Muscle of leg (tissue), 11 donors: Measurements from ENCODE around the gene CPHXL2. TPM values are rescaled to one million over a fixed set of nuclear protein-coding genes. Genes with fewer than 3 reads are reported as not detected.
A peak's percentile ranks its signal among the peaks of the same experiment; 100 is the strongest.

Source experiments
- DNase-seq: peaks from one replicate; pipeline ENCODE4 v3.0.0; 2013
- H3K27ac ChIP-seq: one replicate; pipeline ENCODE4 v1.5.1; 2013; ENCODE audit warnings: mild to moderate bottlenecking, low read length, control low read depth
- H3K27me3 ChIP-seq: one replicate; pipeline ENCODE4 v1.6.1; 2013; ENCODE audit warnings: low read length; ENCODE audit not compliant: control insufficient read depth, insufficient read depth
- H3K36me3 ChIP-seq: one replicate; pipeline ENCODE4 v1.6.1; 2013; ENCODE audit warnings: low read length; ENCODE audit not compliant: control insufficient read depth, insufficient read depth
- H3K4me1 ChIP-seq: one replicate; pipeline ENCODE4 v1.6.1; 2013; ENCODE audit warnings: low read length; ENCODE audit not compliant: control insufficient read depth, insufficient read depth
- H3K4me3 ChIP-seq: one replicate; pipeline ENCODE4 v1.5.1; 2013; ENCODE audit warnings: low read length, control low read depth
- H3K9me3 ChIP-seq: replicated peaks from 2 replicates; pipeline ENCODE4 v1.6.1; 2013; ENCODE audit warnings: low read depth, low read length; ENCODE audit not compliant: control insufficient read depth
- WGBS: methylation state at CpG from one replicate; pipeline ENCODE4 v1.1.5; 2013; ENCODE audit warnings: missing lambda C conversion rate; ENCODE audit not compliant: insufficient coverage; 5-methylcytosine and 5-hydroxymethylcytosine counted together
- polyA plus RNA-seq, 8 donors: library from polyadenylated mRNA; unstranded; fragments of 120-200 nt; gene quantifications; one replicate each; pipeline versions ENCODE4 v1.2.1 to v1.2.3, GENCODE V29; 2013; ENCODE audit warnings: inconsistent platforms in 1 of 8, low replicate concordance in 1 of 8; ENCODE audit not compliant: insufficient read length in 8 of 8, insufficient read depth in 1 of 8
- total RNA-seq: library from RNA; stranded (reverse); fragments of 120-200 nt; gene quantifications from one replicate; pipeline ENCODE4 v1.2.4, GENCODE V29; 2013

The CPHXL2 gene
- total and polyA plus RNA-seq, 9 donors = 0.10 to 0.15 TPM; not detected in 7

DNA sequence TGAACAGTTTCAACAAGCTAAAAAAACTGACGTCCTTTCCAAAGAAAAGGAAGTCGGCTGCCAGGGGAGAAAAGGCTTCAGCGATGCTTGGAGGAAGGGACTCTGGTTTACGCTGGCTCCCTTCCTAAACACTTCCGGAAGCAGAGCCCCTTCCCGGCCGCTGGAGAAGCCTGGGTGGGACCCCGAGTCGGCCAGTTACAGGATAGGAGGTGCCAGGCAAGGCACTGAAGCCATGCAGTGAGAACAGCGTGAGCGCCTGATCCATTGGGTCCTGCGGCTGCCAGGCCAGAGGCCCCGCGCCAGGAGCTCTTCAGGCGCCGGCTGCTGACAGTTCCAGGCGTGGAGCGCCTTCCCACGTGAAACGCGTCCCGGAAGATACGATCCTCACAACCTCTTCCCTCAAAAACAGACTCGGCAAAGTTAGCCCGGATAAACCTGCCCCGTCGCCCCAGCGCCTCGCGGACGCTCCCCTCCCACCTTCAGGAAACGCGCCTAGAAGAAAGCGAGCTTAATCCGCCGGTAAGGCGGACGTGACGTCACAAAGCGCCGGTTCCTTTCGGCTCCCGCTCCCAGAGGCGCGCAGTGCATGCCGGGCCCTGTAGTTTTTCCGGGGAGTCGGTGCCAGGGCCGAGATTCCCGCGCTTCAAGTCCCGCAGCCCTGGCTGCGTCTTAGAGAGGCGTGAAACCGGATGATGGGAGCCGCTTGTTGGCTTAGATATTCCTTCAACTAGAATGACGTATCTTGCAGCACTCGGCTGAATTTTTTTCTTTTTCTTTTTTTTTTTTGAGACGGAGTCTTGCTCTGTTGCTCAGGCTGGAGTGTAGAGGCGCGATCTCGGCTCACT is 53.8 kb downstream of the CPHXL2 start, which contains the start of gene ADAT1:
Gene ADAT1, minus strand, starts transcription at position 521 of the 845 bp plus-strand sequence. CDS start 2,482 bp downstream, outside the sequence.
- Histone ChIP-seq H3K27ac (peak within 1 kb of the TSS; percentile 99), H3K4me1 (peaks cover 9% of the 10 kb centered on the region), H3K27me3 (no peaks in the 10 kb centered on the region), H3K4me3 (peak within 1 kb of the TSS; percentile 79), H3K36me3 (peaks cover 50% of the 10 kb centered on the region), H3K9me3 (no peaks in the 10 kb centered on the region)
- 0% methylated on average over 43 of the region's 62 CpGs for WGBS
- DNase-seq = peak; percentile 99

DNA sequence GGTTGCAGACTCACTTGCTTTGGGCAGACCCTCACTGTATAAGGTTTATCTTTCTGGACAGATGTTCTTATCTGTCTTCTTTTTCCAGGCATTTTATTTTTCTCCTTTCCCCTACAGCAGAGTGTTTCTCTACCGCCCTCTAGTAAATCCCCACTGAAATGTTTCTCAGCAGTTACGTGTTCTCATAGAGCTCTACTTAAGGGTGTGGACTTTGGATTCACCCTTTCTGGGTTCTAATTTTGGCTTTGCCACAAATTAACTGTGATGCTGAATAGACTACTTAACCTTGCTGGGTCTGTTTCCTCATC is 55.7 kb downstream of the CPHXL2 start:
- Histone ChIP-seq H3K9me3 (no peaks in the 10 kb centered on the region), H3K4me1 (peaks cover 9% of the 10 kb centered on the region), H3K36me3 (peaks cover 47% of the 10 kb centered on the region), H3K27me3 (no peaks in the 10 kb centered on the region), H3K4me3 (no peak overlapping the region), H3K27ac (no peak overlapping the region)
- peak; percentile 53 for DNase-seq
- no CpG with 5 or more reads among the region's 2 CpGs for WGBS

DNA sequence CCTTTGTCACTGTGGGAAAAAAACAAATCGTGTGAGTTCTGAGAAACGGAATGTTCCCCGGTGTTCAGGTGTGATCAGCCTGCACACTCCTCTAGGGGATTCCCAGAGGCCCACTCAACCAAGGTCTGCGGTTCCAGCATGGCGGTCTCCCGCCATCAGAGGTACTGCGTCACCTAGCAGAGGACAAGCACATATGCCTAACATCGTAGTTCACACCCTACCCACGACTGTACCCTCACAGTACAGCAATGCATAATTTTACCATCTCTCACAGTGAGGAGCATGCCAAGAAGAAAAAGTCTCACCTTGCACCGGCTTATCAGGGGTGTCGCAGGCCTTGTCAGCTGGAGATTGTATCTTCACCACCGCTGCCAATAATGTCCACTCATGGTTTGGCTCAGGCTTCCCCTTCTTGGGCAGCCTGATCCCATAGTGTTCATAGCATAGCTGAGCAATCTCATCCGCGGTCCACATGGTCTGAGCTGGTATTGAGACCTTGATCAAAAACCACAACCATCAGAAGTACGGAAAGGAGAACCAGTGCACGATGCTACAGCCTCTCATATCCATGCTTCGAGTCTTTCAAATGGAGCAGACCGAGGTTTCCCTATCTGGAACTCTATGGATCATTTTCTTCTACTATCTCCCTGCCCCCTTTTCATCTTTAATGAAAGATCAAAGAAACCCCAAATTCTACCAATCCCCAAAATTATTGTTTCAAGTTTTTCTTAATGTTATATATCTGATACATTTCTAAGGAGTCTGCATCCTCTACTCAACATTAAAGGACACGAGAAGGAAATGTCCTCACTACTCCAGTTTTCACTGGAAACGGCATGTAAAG is 56.3 kb downstream of the CPHXL2 start:
- no peak for DNase-seq
- WGBS = 94% methylated on average over 16 of the region's 20 CpGs
- Histone ChIP-seq H3K27me3 (no peaks in the 10 kb centered on the region), H3K27ac (no peak overlapping the region), H3K4me3 (no peak overlapping the region), H3K36me3 (peaks cover 47% of the 10 kb centered on the region), H3K4me1 (peaks cover 9% of the 10 kb centered on the region), H3K9me3 (no peaks in the 10 kb centered on the region)

DNA sequence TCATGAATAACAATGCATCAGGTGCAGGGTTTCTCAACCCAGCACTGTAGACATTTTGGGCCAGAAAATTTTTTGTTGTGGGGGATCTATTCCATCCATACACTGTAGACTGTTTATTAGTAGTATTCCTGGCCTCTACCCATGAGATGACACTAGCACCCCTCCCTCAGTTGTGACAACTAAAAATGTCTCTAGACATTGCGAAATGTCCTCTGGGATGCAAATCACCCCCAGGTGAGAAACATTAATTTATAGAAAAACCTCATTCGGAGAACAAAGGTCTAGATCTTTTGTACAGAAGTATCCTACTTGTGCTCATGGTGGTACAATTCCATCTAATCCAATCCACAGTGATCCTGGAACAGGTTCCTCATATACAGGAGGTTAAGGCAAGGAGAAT is 58.0 kb downstream of the CPHXL2 start:
- H3K36me3 ChIP-seq = peaks cover 56% of the 10 kb centered on the region
- H3K4me3 ChIP-seq = no peak overlapping the region
- H3K4me1 ChIP-seq = peaks cover 9% of the 10 kb centered on the region
- H3K27me3 ChIP-seq = no peaks in the 10 kb centered on the region
- no peaks in the 10 kb centered on the region for H3K9me3 ChIP-seq
- no peak for DNase-seq
- WGBS = no CpG with 5 or more reads among the region's 2 CpGs
- H3K27ac ChIP-seq = no peak overlapping the region

DNA sequence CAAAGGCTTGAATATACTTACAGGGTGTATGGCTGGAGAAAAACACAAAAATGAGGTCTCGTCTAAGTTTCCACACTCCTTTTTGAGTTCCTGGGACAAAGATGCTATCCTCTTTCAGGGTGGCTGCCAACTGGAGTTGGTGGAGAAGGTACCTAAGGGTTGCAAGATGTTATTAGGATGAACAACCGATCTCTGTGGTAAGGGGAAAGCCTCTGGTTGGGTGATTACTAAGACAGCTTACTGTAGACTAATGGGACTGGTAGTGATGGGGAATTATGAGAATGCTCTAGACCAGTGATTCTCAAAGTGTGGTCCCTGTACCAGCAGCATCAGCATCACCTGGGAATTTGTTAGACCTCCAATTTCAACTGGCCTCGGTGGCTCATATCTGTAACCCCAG is 59.7 kb downstream of the CPHXL2 start:
- no peak overlapping the region for H3K4me3 ChIP-seq
- H3K9me3 ChIP-seq = no peaks in the 10 kb centered on the region
- no peaks in the 10 kb centered on the region for H3K27me3 ChIP-seq
- H3K4me1 ChIP-seq = peaks cover 6% of the 10 kb centered on the region
- peaks cover 71% of the 10 kb centered on the region for H3K36me3 ChIP-seq
- H3K27ac ChIP-seq = no peak overlapping the region
- DNase-seq = no peak
- WGBS = 100% methylated on average over 1 of the region's 3 CpGs

DNA sequence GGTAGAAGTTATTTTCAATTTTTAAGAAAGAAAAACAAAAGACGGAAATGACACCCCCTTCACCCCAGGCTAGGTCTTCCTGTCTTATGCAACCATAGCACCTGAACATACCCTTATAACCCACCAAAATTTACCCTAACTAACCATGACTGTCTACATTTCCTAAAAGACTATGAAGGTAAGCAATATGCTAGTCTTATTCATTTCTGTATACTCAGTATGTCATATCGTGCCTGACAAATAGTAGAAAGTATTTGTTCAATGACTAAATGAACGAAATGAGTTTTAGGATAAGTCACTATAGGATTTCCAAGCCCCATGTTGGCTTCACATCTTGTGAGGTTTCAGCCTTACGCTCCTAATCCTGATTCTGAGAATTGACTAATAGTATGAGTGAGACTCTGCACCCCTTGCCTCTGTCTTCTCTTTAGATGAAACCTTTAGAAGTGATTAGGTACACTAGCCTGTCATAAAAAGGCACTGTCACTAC is 60.2 kb downstream of the CPHXL2 start:
- H3K27ac ChIP-seq = no peak overlapping the region
- peaks cover 74% of the 10 kb centered on the region for H3K36me3 ChIP-seq
- H3K9me3 ChIP-seq = no peaks in the 10 kb centered on the region
- H3K4me3 ChIP-seq = no peak overlapping the region
- H3K27me3 ChIP-seq = no peaks in the 10 kb centered on the region
- 100% methylated on average over 1 of the region's 4 CpGs for WGBS
- H3K4me1 ChIP-seq = peaks cover under 1% of the 10 kb centered on the region
- DNase-seq = no peak

DNA sequence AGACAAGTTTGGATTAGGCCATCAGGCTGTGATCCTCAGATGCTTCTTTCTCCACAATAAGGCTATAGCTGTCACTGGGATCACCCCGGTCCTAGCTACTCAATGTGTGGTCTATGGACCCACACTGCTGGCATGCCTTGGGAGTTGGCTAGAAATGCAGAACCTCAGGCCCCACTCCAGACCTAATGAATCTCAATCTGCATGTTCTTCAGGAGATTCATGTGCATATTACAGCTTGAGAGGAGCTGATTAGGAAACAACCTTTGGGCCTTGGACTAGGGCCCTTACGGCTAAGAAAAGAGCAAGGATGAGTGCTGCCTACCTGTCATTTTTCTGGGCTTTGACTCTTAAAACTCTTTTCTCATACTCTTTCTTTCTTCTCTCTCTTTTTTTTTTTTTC is 61.2 kb downstream of the CPHXL2 start:
- WGBS = 100% methylated on average over 2 of the region's 2 CpGs
- no peaks in the 10 kb centered on the region for H3K9me3 ChIP-seq
- DNase-seq = no peak
- H3K36me3 ChIP-seq = peaks cover 80% of the 10 kb centered on the region
- no peaks in the 10 kb centered on the region for H3K4me1 ChIP-seq
- no peak overlapping the region for H3K4me3 ChIP-seq
- no peaks in the 10 kb centered on the region for H3K27me3 ChIP-seq
- no peak overlapping the region for H3K27ac ChIP-seq

DNA sequence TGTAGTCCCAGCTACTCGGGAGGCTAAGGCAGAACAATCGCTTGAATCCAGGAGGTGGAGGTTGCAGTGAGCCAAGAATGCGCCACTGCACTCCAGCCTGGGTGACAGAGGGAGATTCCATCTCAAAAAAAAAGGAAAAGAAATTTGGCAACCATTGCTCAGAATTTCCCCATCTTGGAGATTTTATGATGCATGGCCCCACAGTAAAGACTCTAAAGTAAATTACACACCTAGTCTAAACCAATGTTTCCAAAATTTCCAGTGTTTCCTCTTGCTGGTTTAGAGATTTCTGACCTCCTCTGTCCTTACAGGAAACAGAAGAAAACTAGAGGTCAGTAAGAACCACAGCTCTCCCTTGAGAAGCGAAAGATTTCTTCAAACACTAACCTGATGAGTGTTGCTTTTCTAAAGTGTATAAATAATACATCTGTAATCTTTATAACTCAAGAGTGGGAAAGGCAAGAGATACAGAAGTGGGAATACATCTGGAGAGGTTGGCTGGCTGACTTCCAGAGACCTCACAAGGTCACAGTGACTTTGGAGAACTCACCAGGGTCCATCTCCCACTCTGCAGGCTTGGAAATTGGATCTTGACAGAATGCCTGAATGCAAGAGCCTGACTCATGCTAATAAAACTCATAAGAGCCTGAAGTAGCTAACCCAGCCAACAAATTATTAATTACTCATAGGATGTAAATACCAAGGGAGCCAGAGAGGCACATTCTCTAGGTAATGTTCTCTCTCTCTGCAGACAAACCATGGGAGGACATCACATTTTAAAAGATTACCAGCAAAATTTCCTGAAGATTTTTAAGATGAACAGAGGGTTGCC is 62.5 kb downstream of the CPHXL2 start:
- no peaks in the 10 kb centered on the region for H3K27me3 ChIP-seq
- H3K9me3 ChIP-seq = no peaks in the 10 kb centered on the region
- WGBS = 74% methylated on average over 3 of the region's 4 CpGs
- H3K27ac ChIP-seq = no peak overlapping the region
- H3K4me3 ChIP-seq = no peak overlapping the region
- DNase-seq = no peak
- no peaks in the 10 kb centered on the region for H3K4me1 ChIP-seq
- peaks cover 76% of the 10 kb centered on the region for H3K36me3 ChIP-seq
